MV-4-11 (cell line): ENCODE measurements around the gene SLCO1A2.
"Not testable (repeated sequence)": the region's sequence is repeated elsewhere in the genome, so short reads cannot be mapped to it uniquely, and the experiment has no call there.

Source experiments
- DNase-seq: peaks from one replicate; lab custom pipeline; 2025; lab: John Stamatoyannopoulos, UW

Gene SLCO1A2

GRCh38 chr12:21334771-21335325, at the start of gene SLCO1A2:
TSS of gene SLCO1A2 (minus strand) at chr12:21334917. CDS start at chr12:21334647, 270 bp downstream.
- no peak for DNase-seq

GRCh38 chr12:21384261-21384660, 49.5 kb upstream of the SLCO1A2 start:
- DNase-seq, result no peak

DNA sequence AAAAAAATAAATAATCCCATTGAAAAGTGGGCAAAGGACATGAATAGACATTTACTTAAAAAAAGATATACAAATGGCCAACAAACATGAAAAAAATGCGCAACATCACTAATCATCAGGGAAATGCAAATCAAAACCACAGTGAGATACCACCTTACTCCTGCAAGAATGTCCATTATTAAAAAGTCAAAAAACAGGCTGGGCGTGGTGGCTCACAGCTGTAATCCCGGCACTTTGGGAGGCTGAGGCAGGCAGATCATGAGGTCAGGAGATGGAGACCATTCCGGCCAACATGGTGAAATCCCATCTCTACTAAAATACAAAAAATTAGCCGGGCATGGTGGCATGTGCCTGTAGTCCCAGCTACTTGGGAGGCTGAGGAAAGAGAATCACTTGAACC, 46.6 kb upstream of the SLCO1A2 start:
- DNase-seq, result not testable (repeated sequence)

DNA sequence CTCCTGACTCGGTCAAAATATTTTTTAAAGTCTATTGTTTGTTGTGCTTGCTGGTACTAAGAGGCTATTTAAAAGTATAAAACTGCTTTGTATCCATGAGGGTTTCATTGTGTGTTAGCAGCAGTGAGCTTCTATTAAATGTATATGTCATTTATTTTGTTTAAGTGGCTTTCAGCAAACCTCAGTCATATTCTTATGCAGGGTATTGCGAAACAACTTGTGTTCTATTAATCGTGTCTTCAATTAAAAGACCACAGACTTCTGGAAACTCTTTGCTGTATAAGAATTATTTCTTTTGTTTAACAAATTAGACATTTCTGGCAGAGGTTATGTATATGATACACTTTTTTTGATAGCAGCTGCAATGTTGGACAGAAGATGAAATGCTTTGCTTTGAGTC, 44.5 kb upstream of the SLCO1A2 start:
- DNase-seq, result no peak

- no peak for DNase-seq
Measured at GRCh38 chr12:21372602-21373001, 37.9 kb upstream of the SLCO1A2 start, which contains the start of gene IAPP. TSS of gene IAPP (plus strand) at chr12:21372902. CDS start at chr12:21373352, 450 bp downstream.

GRCh38 chr12:21370845-21371449, 36.2 kb upstream of the SLCO1A2 start:
- no peak for DNase-seq

GRCh38 chr12:21369141-21369980, 34.6 kb upstream of the SLCO1A2 start:
- no peak for DNase-seq

- DNase-seq, result not testable (repeated sequence)
Measured at GRCh38 chr12:21360632-21361031, 25.9 kb upstream of the SLCO1A2 start.

GRCh38 chr12:21354641-21355040, 19.9 kb upstream of the SLCO1A2 start:
- no peak for DNase-seq

- DNase-seq, result no peak
Measured at GRCh38 chr12:21353948-21354347, 19.2 kb upstream of the SLCO1A2 start.

- no peak for DNase-seq
Measured at GRCh38 chr12:21353487-21353886, 18.8 kb upstream of the SLCO1A2 start.

DNA sequence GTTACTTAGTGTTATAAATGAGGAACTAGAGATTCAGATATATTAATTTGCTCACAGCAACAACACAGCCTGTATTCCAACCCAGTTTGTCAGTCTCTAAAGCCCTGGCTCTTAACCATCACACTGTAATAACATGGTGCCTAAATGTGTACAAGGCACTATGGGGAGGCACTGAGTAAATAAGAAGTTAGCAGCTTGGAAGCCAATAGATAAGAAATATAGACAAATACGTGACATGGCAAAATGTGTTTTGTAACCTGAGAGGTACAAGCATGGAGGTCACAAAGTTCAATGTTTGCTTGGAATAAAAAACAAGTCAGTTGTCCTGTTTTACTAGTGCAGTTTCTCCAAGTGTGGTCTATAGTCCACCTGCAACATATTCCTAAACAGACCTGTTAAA, 16.3 kb upstream of the SLCO1A2 start:
- DNase-seq, result no peak

DNA sequence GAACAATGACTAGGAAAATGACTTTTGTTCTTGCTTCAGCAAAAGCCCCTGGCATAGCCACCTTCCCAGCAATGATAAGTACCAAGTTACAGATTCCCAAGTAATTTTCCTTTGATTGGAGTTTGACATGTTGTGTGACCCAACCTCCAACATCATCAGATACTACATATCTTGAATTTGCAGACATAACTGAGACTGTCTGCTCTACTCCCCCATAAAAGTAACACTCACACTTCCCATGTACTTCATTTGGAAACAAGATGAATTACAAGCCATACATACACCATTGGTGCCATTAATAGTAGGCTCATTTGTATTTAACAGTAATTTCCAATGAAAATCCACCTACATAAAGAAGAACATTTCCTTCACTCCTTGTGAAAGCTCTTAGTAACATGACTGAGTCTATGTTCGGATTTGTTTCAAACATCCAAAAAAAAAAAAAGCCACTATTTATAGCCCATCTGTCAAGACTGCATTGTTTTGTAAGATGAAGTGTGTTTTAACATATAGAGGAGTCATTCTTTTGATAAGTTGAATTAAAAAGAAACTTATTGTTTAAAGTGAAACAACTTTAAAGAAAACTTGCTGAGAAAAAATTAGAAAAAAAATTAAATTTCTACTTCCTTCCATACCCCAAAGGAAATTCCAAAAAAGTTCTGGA, 12.0 kb upstream of the SLCO1A2 start:
- DNase-seq, result no peak

GRCh38 chr12:21343636-21344035, 8.9 kb upstream of the SLCO1A2 start:
- DNase-seq, result no peak

DNA sequence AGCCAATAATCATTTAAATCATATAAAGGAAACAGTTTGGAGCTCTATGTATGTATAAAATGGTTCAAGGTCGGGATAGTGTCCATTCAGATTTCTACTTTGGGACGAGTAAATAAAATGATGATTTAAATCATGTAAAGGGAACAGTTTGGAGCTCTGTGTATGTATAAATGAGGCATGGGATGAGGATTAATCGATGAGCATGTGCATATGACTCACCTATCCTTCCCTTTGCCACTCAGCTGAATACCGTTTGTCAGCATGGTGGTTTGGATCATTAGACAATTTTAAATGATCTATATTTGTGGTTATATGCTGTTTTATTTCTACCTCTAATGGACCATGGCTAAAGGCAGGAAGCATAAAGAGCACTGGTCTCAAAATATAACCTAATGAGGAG, 7.1 kb upstream of the SLCO1A2 start:
- DNase-seq, result no peak

- peak; percentile 80 for DNase-seq
Measured at GRCh38 chr12:21340403-21340802, 5.7 kb upstream of the SLCO1A2 start.

- no peak for DNase-seq
Measured at GRCh38 chr12:21339921-21340320, 5.2 kb upstream of the SLCO1A2 start.

DNA sequence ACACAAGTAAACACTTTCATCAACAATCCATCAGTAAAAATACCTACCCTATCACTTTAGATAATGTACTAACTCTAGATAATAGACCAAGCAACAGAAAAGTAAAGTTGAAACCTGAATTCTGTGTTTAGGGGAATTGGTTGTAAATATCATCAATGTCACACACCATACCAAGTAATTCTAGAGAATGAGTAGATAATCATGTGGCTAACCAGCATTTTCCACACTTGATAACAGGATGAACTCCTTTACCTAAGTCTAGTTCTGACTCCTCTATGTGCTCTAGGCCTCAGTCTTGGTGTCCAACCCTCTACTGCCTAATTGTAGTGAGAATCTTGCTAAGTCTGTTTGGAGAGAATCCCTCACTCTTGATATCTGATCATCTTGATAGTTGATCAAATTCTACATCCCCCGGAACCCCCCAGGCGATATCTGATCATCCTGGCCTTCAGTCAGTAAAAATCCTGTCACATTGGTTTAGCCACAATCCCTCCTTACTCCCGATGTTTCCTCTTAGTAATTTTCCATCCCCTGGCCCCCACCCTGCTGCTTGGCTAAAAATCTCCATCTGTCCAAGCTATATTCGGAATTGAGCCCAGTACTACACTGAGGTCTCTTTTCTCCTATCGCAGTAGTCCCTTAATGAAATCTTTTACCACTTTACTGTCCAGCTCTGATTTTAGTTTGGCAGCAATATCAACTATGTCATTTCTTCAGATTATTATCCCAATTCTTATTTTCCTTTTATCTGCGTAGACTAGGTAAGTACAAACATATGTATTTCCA, 3.4 kb upstream of the SLCO1A2 start:
- no peak for DNase-seq

GRCh38 chr12:21337453-21337852, 2.7 kb upstream of the SLCO1A2 start:
- no peak for DNase-seq

DNA sequence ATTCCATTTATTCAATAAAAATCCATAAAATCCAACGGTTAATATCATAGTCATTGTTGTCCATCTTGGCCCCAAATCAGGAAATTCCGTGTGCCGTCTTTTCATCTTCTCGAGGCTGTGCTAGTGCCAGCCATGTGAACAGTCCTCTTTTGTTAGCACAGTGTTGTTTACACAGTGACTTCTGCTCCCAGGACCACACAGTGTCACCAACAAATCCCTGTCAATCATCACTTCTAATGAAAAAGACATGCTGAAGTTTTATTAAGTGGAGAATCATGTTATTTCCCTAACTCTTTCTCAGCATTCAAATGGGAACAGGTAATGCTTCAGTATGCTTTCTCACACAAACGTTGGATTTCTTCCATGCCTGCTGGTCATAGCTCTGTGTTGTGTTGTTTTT, 1.9 kb upstream of the SLCO1A2 start:
- no peak for DNase-seq

GRCh38 chr12:21330682-21331253, 3.9 kb downstream of the SLCO1A2 start:
- no peak for DNase-seq
